A549 (cell line): ENCODE measurements around the gene ASPHD2. TPM values are rescaled to one million over a fixed set of nuclear protein-coding genes. Genes with fewer than 3 reads are reported as not detected.

Experiments
- ATAC-seq, 2 experiments: fragments of 200-7000 bp in 1 of 2; fragments of >200 bp in 1 of 2; cut with Nextera tagmentation in 1 of 2; cut with Tn5 transposase in 1 of 2; 3 replicates each; pipeline versions ENCODE4 v1.8.0 to v1.9.1; 2018 to 2020; ENCODE audit warnings: mild to moderate bottlenecking in 1 of 2, moderate library complexity in 1 of 2
- CTCF ChIA-PET: fragments of 300-600 bp; sonication (Branson Sonifier 250); formaldehyde crosslinking; extraction: SDS; loops from one replicate; lab custom pipeline; 2021; ENCODE audit warnings: antibody characterized with exemption, inconsistent platforms; lab: Yijun Ruan, JAX
- POLR2A ChIA-PET: fragments of 350-600 bp; formaldehyde crosslinking; extraction: SDS; loops from one replicate; lab custom pipeline; 2021; ENCODE audit warnings: antibody characterized with exemption, inconsistent platforms; lab: Yijun Ruan, JAX
- DNase-seq, 2 experiments: peaks; one replicate each; pipeline versions ENCODE4 v3.0.0 to v3.0.0-alpha.2; 2011 to 2016; ENCODE audit warnings: low read depth in 1 of 2, low spot score in 1 of 2
- FAIRE-seq: peaks from 2 replicates; lab custom pipeline; 2011; peaks lifted over from hg19 to GRCh38; lab: Jason Lieb, UNC
- H3K27ac ChIP-seq, 2 experiments: fragments of >200 bp; sonication (Bioruptor Twin); formaldehyde crosslinking; 3 replicates each; pipeline ENCODE4 v1.5.1; 2016 to 2017
- H3K4me1 ChIP-seq: fragments of >200 bp; sonication (Bioruptor Twin); formaldehyde crosslinking; 3 replicates; pipeline ENCODE4 v1.6.1; 2016
- H3K4me2 ChIP-seq: fragments of >200 bp; sonication (Bioruptor Twin); formaldehyde crosslinking; 3 replicates; pipeline ENCODE4 v1.6.1; 2016
- H3K4me3 ChIP-seq: fragments of >200 bp; sonication (Bioruptor Twin); formaldehyde crosslinking; 3 replicates; pipeline ENCODE4 v1.5.1; 2016
- H3K9me3 ChIP-seq: fragments of >200 bp; sonication (Bioruptor Twin); formaldehyde crosslinking; 3 replicates; pipeline ENCODE4 v1.6.1; 2016
- BHLHE40 ChIP-seq: IDR thresholded peaks from 2 replicates; pipeline ENCODE4 v1.6.1; 2012; ENCODE audit warnings: low read depth, low read length, inconsistent platforms
- CEBPB ChIP-seq, 2 experiments: fragments of >200 bp in 1 of 2; sonication (Bioruptor Twin) in 1 of 2; formaldehyde crosslinking in 1 of 2; IDR thresholded peaks; 2 replicates each; pipeline ENCODE4 v1.6.1; 2012 to 2016
- CHD2 ChIP-seq: fragments of 150-350 bp; IDR thresholded peaks from 2 replicates; pipeline ENCODE4 v1.6.1; 2014; ENCODE audit warnings: low read length; ENCODE audit not compliant: partially characterized antibody
- FOSB ChIP-seq: fragments of 250-450 bp; sonication (Bioruptor Pico); IDR thresholded peaks from 2 replicates; pipeline ENCODE4 v1.5.0; 2020; ENCODE audit warnings: mild to moderate bottlenecking, moderate library complexity
- GATA3 ChIP-seq: IDR thresholded peaks from 2 replicates; pipeline ENCODE4 v1.6.1; 2012; ENCODE audit warnings: borderline replicate concordance
- HDAC2 ChIP-seq: fragments of 200-600 bp; sonication (generic); IDR thresholded peaks from 2 replicates; pipeline ENCODE4 v1.6.1; 2016
- HOXB5 ChIP-seq: fragments of 250-450 bp; sonication (Bioruptor Pico); IDR thresholded peaks from 2 replicates; pipeline ENCODE4 v1.5.0; 2020; ENCODE audit warnings: mild to moderate bottlenecking, moderate library complexity
- KDM5A ChIP-seq: fragments of 200-600 bp; sonication (generic); IDR thresholded peaks from 2 replicates; pipeline ENCODE4 v1.6.1; 2016; ENCODE audit warnings: antibody characterized with exemption, mild to moderate bottlenecking
- MAFK ChIP-seq: fragments of 450-650 bp; IDR thresholded peaks from 2 replicates; pipeline ENCODE4 v1.6.1; 2014; ENCODE audit not compliant: partially characterized antibody
- NFE2L2 ChIP-seq: fragments of 150-350 bp; conservative IDR thresholded peaks from 2 replicates; pipeline ENCODE4 v1.6.1; 2014; ENCODE audit warnings: low read length
- NR3C1 ChIP-seq: fragments of >200 bp; sonication (Bioruptor Twin); formaldehyde crosslinking; IDR thresholded peaks from 3 replicates; pipeline ENCODE4 v1.6.1; 2017
- PBX3 ChIP-seq: IDR thresholded peaks from 2 replicates; pipeline ENCODE4 v1.6.1; 2012
- POLR2A ChIP-seq: IDR thresholded peaks from 2 replicates; pipeline ENCODE4 v1.6.1; 2012; ENCODE audit warnings: mild to moderate bottlenecking, low read length
- POLR2AphosphoS2 ChIP-seq: conservative IDR thresholded peaks from 2 replicates; pipeline ENCODE4 v1.6.1; 2012; ENCODE audit warnings: low read length, improper control_type of control experiment, inconsistent platforms
- RAD21 ChIP-seq, 2 experiments: fragments of >200 bp in 1 of 2; sonication (Bioruptor Twin) in 1 of 2; formaldehyde crosslinking in 1 of 2; IDR thresholded peaks in 1 of 2; conservative IDR thresholded peaks in 1 of 2; 2 replicates in 1 of 2; 3 replicates in 1 of 2; pipeline ENCODE4 v1.6.1; 2012 to 2018; ENCODE audit warnings: inconsistent platforms in 1 of 2
- RARB ChIP-seq: fragments of 250-450 bp; sonication (Bioruptor Pico); IDR thresholded peaks from 2 replicates; pipeline ENCODE4 v1.8.0; 2021; ENCODE audit warnings: mild to moderate bottlenecking, moderate library complexity
- SREBF2 ChIP-seq: fragments of 450-650 bp; IDR thresholded peaks from 2 replicates; pipeline ENCODE4 v1.6.1; 2014; ENCODE audit warnings: mild to moderate bottlenecking, moderate library complexity
- USF2 ChIP-seq: fragments of 450-650 bp; IDR thresholded peaks from 2 replicates; pipeline ENCODE4 v1.6.1; 2014; ENCODE audit warnings: antibody characterized with exemption
- ZC3H11A ChIP-seq: fragments of 450-650 bp; IDR thresholded peaks from 2 replicates; pipeline ENCODE4 v1.6.1; 2014; ENCODE audit warnings: antibody characterized with exemption, mild to moderate bottlenecking
- WGBS: methylation state at CpG from one replicate; pipeline ENCODE4 v1.1.6; 2017; ENCODE audit errors: missing lambda C conversion rate; 5-methylcytosine and 5-hydroxymethylcytosine counted together
- polyA plus RNA-seq, 4 experiments: library from polyadenylated mRNA; depleted of rRNA in 3 of 4; stranded (reverse); fragments of >200 nt; fragmentation: RNase III in 1 of 4; extraction: RNeasy Plus Mini Kit Qiagen cat#74134 plus additional on column Dnase treatment in 1 of 4; gene quantifications; 2 replicates in 3 of 4; 3 replicates in 1 of 4; pipeline ENCODE4 v1.2.3, GENCODE V29; 2011 to 2017
- small RNA-seq, 6 experiments: library from RNA; depleted of rRNA; stranded (forward); fragments of <200 nt; gene quantifications; one replicate each; pipeline ENCODE3, GENCODE V24; 2012

Gene ASPHD2
- polyA plus RNA-seq, 2 of the 4 experiments (the other 2 are of a cell fraction): 0.84 to 1.3 TPM

GRCh38 chr22:26489447-26490036 is 60.5 kb downstream of the ASPHD2 start:
- TF ChIP-seq KDM5A (no peak), CEBPB (IDR thresholded peaks at IDR 0.05) (no peak), NR3C1 (no peak), GATA3 (no peak), USF2 (no peak)
- TF ChIP-seq, all 56 proteins: peak for 0
- DNase-seq: no peak
- Histone ChIP-seq H3K4me2 (no peak overlapping the region), H3K4me1 (peaks cover 7% of the 10 kb centered on the region; the same call in 2 of the 3 replicates), H3K27ac (no peak overlapping the region), H3K9me3 (no peaks in the 10 kb centered on the region), H3K4me3 (no peak overlapping the region)
- WGBS: 79% methylated on average over 4 of the region's 4 CpGs
- FAIRE-seq: no peak
- ChIA-PET CTCF (interaction anchor here (0.9 to 1.0 kb wide), 3 partner anchors 11 to 84 kb away, joined by 3 to 4 read pairs (median 3); no protein-coding TSS in a partner anchor), POLR2A (no interaction called here)
- no peak for ATAC-seq

- no peak overlapping the region for H3K27ac ChIP-seq
- no peak for TF ChIP-seq FOSB (CRISPR knock-in tag)
- TF ChIP-seq POLR2AphosphoS2: no peak
- no peak for TF ChIP-seq BHLHE40
- TF ChIP-seq, all 56 proteins: peak for 0
- no peaks in the 10 kb centered on the region for H3K4me1 ChIP-seq
- no peak overlapping the region for H3K4me3 ChIP-seq
- H3K4me2 ChIP-seq: no peak overlapping the region
- CTCF ChIA-PET: interaction anchor here (1.3 to 1.6 kb wide), 3 partner anchors 9 to 126 kb away, joined by 3 to 8 read pairs (median 3); partner anchors contain the start of genes HPS4 and SRRD
- no peaks in the 10 kb centered on the region for H3K9me3 ChIP-seq
- ATAC-seq (no peak), DNase-seq (no peak), FAIRE-seq (no peak)
- POLR2A ChIA-PET: interaction anchor here (1.9 kb wide), 1 partner anchor 9 kb away, joined by 5 read pairs; the partner anchor contains the start of genes HPS4 and SRRD
- WGBS: 89% methylated on average over 7 of the region's 9 CpGs
Observed at GRCh38 chr22:26492220-26492619, 63.2 kb downstream of the ASPHD2 start.

GRCh38 chr22:26494506-26494905 is 65.4 kb downstream of the ASPHD2 start:
- H3K27ac ChIP-seq: no peak overlapping the region
- ChIA-PET POLR2A (interaction anchor here (0.9 to 1.0 kb wide), 2 partner anchors 10 to 12 kb away, joined by 3 to 4 read pairs; no protein-coding TSS in a partner anchor), CTCF (interaction anchor here (0.5 kb wide), 1 partner anchor 95 kb away, joined by 3 read pairs; no protein-coding TSS in a partner anchor)

More at GRCh38 chr22:26494506-26494905, 65.4 kb downstream of the ASPHD2 start:
- Histone ChIP-seq H3K4me2 (no peak overlapping the region), H3K4me3 (no peak overlapping the region), H3K9me3 (no peaks in the 10 kb centered on the region), H3K4me1 (no peaks in the 10 kb centered on the region)
- ATAC-seq (no peak), DNase-seq (no peak), FAIRE-seq (no peak)
- TF ChIP-seq SREBF2 (no peak), GATA3 (no peak), POLR2A (no peak), HOXB5 (CRISPR knock-in tag) (no peak), MAFK (no peak), ZC3H11A (no peak), HDAC2 (no peak), PBX3 (no peak), RAD21 (conservative IDR thresholded peaks at IDR 0.05 in 1 of 2, IDR thresholded peaks at IDR 0.05 in 1 of 2) (no peak), NFE2L2 (no peak), CHD2 (no peak), RARB (CRISPR knock-in tag) (no peak)

Small RNAs within 50 kb of the gene (small RNA-seq; reads per million reads assigned to genes)
- gene RNA5SP495: 0 to 2.3 (median 0) reads per million in 6 experiments

Other genes with a start within 250 kb of the ASPHD2 start
- 25.7 and 30.2 TPM in 2 replicates for gene HPS4, start 54.5 kb downstream of the ASPHD2 start, polyA plus RNA-seq (2011; rRNA removed)
- 10.8 to 12.7 TPM (median 11.8 TPM) in 3 replicates for gene HPS4, start 54.5 kb downstream of the ASPHD2 start, polyA plus RNA-seq (2017; fragmentation: RNase III; extraction: RNeasy Plus Mini Kit Qiagen cat#74134 plus additional on column Dnase treatment)
- 36.4 and 38.4 TPM in 2 replicates for gene SRRD, start 54.6 kb downstream of the ASPHD2 start, polyA plus RNA-seq (2011; rRNA removed)
- 13.1 to 14.2 TPM (median 14.1 TPM) in 3 replicates for gene SRRD, start 54.6 kb downstream of the ASPHD2 start, polyA plus RNA-seq (2017; fragmentation: RNase III; extraction: RNeasy Plus Mini Kit Qiagen cat#74134 plus additional on column Dnase treatment)
- 26.8 and 28.8 TPM in 2 replicates for gene TFIP11, start 83.2 kb downstream of the ASPHD2 start, polyA plus RNA-seq (2011; rRNA removed)
- 18.5 to 21.1 TPM (median 20.7 TPM) in 3 replicates for gene TFIP11, start 83.2 kb downstream of the ASPHD2 start, polyA plus RNA-seq (2017; fragmentation: RNase III; extraction: RNeasy Plus Mini Kit Qiagen cat#74134 plus additional on column Dnase treatment)
- gene TPST2, start 160.9 kb downstream of the ASPHD2 start, polyA plus RNA-seq (2011; rRNA removed): 10.5 and 13.6 TPM in 2 replicates
- 6.9 to 10.3 TPM (median 7.0 TPM) in 3 replicates for gene TPST2, start 160.9 kb downstream of the ASPHD2 start, polyA plus RNA-seq (2017; fragmentation: RNase III; extraction: RNeasy Plus Mini Kit Qiagen cat#74134 plus additional on column Dnase treatment)
- gene CRYBB1, start 188.8 kb downstream of the ASPHD2 start, polyA plus RNA-seq (2011; rRNA removed): not detected in 2 replicates
- not detected in 3 replicates for gene CRYBB1, start 188.8 kb downstream of the ASPHD2 start, polyA plus RNA-seq (2017; fragmentation: RNase III; extraction: RNeasy Plus Mini Kit Qiagen cat#74134 plus additional on column Dnase treatment)
- not detected in 2 replicates for gene CRYBA4, start 192.7 kb downstream of the ASPHD2 start, polyA plus RNA-seq (2011; rRNA removed)
- gene CRYBA4, start 192.7 kb downstream of the ASPHD2 start, polyA plus RNA-seq (2017; fragmentation: RNase III; extraction: RNeasy Plus Mini Kit Qiagen cat#74134 plus additional on column Dnase treatment): not detected in 3 replicates
- 2.2 and 3.1 TPM in 2 replicates for gene MIAT, start 228.3 kb downstream of the ASPHD2 start, polyA plus RNA-seq (2011; rRNA removed)
- gene MIAT, start 228.3 kb downstream of the ASPHD2 start, polyA plus RNA-seq (2017; fragmentation: RNase III; extraction: RNeasy Plus Mini Kit Qiagen cat#74134 plus additional on column Dnase treatment): 1.1 to 2.2 TPM (median 1.5 TPM) in 3 replicates